Loucy (cell line): Measurements from ENCODE around the gene HTRA3.

Source experiments
- EZH2phosphoT487 ChIP-seq: fragments of 200-600 bp; IDR thresholded peaks from 2 replicates; pipeline ENCODE4 v1.6.1; 2018; ENCODE audit warnings: antibody characterized with exemption, mild to moderate bottlenecking, moderate library complexity, borderline replicate concordance
- TF ChIP-seq, protein P1 (sequence below): fragments of 200-600 bp; sonication (generic); conservative IDR thresholded peaks from 2 replicates; pipeline ENCODE4 v1.5.1; 2014; ENCODE audit warnings: mild to moderate bottlenecking, antibody characterized with exemption, low read length

DNA sequence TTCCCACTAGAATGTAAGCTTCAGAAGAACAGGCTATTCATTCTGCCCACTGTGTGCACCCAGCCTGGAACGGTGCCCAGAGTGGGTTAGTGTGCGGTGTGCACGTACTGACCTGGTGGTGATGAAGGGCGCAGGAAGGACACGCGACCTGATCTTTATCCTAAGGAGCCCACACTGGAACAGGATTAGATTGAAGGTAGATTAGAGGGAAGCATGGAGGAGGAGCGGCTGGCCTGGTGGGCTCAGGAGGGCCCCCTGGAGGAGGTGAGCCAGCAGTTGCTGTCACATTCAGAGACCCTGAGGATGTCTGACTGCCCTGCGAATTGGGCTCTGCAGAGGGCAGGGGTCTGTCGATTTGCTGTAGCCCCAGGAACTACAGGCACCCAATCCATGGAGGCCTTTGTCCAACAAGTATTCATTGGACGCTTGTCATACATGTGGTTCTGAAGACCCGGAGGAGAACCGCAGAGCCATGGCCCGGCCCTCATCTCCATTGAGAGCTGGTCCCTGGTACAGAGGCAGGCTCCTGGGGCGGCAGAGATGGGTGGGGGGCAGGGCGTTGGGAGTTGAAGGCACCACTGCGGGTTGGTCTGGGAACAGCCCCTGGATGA, 73.2 kb downstream of the HTRA3 start:
- TF ChIP-seq, protein P1, sequence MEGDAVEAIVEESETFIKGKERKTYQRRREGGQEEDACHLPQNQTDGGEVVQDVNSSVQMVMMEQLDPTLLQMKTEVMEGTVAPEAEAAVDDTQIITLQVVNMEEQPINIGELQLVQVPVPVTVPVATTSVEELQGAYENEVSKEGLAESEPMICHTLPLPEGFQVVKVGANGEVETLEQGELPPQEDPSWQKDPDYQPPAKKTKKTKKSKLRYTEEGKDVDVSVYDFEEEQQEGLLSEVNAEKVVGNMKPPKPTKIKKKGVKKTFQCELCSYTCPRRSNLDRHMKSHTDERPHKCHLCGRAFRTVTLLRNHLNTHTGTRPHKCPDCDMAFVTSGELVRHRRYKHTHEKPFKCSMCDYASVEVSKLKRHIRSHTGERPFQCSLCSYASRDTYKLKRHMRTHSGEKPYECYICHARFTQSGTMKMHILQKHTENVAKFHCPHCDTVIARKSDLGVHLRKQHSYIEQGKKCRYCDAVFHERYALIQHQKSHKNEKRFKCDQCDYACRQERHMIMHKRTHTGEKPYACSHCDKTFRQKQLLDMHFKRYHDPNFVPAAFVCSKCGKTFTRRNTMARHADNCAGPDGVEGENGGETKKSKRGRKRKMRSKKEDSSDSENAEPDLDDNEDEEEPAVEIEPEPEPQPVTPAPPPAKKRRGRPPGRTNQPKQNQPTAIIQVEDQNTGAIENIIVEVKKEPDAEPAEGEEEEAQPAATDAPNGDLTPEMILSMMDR = no peak
- TF ChIP-seq EZH2phosphoT487 = no peak
